LoVo (cell line): ENCODE results near the gene ARL2BP.

Experiments
- DNase-seq: peaks from one replicate; pipeline ENCODE4 v3.0.0-alpha.2; 2016; ENCODE audit warnings: low spot score

The ARL2BP gene

GRCh38 chr16:57235128-57236021 is 9.7 kb upstream of the ARL2BP start:
- no peak for DNase-seq

- DNase-seq, result no peak
These were observed 9.1 kb upstream of the ARL2BP start for GRCh38 chr16:57236022-57236350.

GRCh38 chr16:57238682-57239081 is 6.4 kb upstream of the ARL2BP start:
- no peak for DNase-seq

GRCh38 chr16:57239107-57239506 is 6.0 kb upstream of the ARL2BP start:
- no peak for DNase-seq

GRCh38 chr16:57240851-57241250 is 4.2 kb upstream of the ARL2BP start:
- no peak for DNase-seq

GRCh38 chr16:57242650-57243049 is 2.4 kb upstream of the ARL2BP start:
- no peak for DNase-seq

GRCh38 chr16:57244463-57244766 is 644 bp upstream of the ARL2BP start:
- DNase-seq, result no peak

GRCh38 chr16:57245472-57246113 is 534 bp downstream of the ARL2BP start:
- DNase-seq, result peak; percentile 11

GRCh38 chr16:57251352-57251751 is 6.3 kb downstream of the ARL2BP start:
- no peak for DNase-seq

- DNase-seq, result no peak
These were observed 7.2 kb downstream of the ARL2BP start for GRCh38 chr16:57252148-57252721.

- DNase-seq, result no peak
These were observed 8.4 kb downstream of the ARL2BP start for GRCh38 chr16:57253466-57253865.

GRCh38 chr16:57255686-57256415 is 10.8 kb downstream of the ARL2BP start:
- DNase-seq, result no peak

GRCh38 chr16:57256601-57257395 is 11.7 kb downstream of the ARL2BP start:
- no peak for DNase-seq

- DNase-seq, result no peak
These were observed 12.5 kb downstream of the ARL2BP start for GRCh38 chr16:57257455-57258070.

- DNase-seq, result no peak
These were observed 13.3 kb downstream of the ARL2BP start for GRCh38 chr16:57258226-57258909.

- DNase-seq, result no peak
These were observed 13.9 kb downstream of the ARL2BP start for GRCh38 chr16:57258910-57259475.

- DNase-seq, result no peak
These were observed 15.4 kb downstream of the ARL2BP start for GRCh38 chr16:57260294-57260929.

- no peak for DNase-seq
These were observed 16.7 kb downstream of the ARL2BP start for GRCh38 chr16:57261806-57262205.

- no peak for DNase-seq
These were observed 17.9 kb downstream of the ARL2BP start for GRCh38 chr16:57262841-57263540.
